ENCODE results near the gene TMC1.

DNA sequence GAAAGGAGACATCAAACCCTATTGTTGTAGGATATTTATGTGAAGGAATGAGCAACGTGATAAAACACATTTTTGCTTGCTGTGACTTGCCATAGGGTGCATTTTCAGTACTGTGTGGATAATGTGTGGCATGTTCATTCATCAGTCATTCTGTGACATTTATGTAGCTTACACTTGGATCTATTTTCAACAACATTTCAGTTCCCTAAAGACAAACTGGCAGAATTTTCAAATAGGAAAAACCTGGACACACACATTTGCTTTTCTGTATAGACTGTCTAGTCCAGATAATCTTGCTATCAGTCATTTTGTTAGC lies 127.7 kb downstream of the TMC1 start:
- TF ChIP-seq, protein P1, sequence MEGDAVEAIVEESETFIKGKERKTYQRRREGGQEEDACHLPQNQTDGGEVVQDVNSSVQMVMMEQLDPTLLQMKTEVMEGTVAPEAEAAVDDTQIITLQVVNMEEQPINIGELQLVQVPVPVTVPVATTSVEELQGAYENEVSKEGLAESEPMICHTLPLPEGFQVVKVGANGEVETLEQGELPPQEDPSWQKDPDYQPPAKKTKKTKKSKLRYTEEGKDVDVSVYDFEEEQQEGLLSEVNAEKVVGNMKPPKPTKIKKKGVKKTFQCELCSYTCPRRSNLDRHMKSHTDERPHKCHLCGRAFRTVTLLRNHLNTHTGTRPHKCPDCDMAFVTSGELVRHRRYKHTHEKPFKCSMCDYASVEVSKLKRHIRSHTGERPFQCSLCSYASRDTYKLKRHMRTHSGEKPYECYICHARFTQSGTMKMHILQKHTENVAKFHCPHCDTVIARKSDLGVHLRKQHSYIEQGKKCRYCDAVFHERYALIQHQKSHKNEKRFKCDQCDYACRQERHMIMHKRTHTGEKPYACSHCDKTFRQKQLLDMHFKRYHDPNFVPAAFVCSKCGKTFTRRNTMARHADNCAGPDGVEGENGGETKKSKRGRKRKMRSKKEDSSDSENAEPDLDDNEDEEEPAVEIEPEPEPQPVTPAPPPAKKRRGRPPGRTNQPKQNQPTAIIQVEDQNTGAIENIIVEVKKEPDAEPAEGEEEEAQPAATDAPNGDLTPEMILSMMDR (IDR thresholded peaks at IDR 0.05 in 4 of 5, conservative IDR thresholded peaks at IDR 0.05 in 1 of 5): no peak
- no peak for TF ChIP-seq POLR2A (IDR thresholded peaks at IDR 0.05)
